ENCODE measurements around the gene CTNND2. TPM values are rescaled to one million over a fixed set of nuclear protein-coding genes. Genes with fewer than 3 reads are reported as not detected.

Gene CTNND2
- total and polyA plus RNA-seq, 10 of the 15 experiments (the other 5 are each of a cell fraction or from before 2014, with no cell fraction given): 0.02 to 0.16 (median 0.04) TPM; not detected in 7

- no peak overlapping the region for H3K4me2 ChIP-seq (ENCODE audit: control insufficient read depth, insufficient read depth)
- H3K27ac ChIP-seq (ENCODE audit: control insufficient read depth, insufficient read depth): no peak overlapping the region
- no peak overlapping the region for H2AFZ ChIP-seq (ENCODE audit: control insufficient read depth, low read depth, low read length)
- no peak for DNase-seq (ENCODE audit: low read depth, low spot score)
- intact Hi-C loops (cut with micrococcal nuclease; ENCODE audit: unreplicated experiment): no loop called here
- ChIA-PET RAD21 (ENCODE audit: unreplicated experiment) (no interaction called here), CTCF (no interaction called here), SMC1A (ENCODE audit: uncharacterized antibody, unreplicated experiment) (interaction anchor here (0.6 kb wide), 1 partner anchor 36 kb away, joined by 3 read pairs; no protein-coding TSS in a partner anchor), POLR2A (no interaction called here)
- no peaks in the 10 kb centered on the region for H3K9me3 ChIP-seq (replicated peaks; ENCODE audit: control insufficient read depth, insufficient read depth, low read length)
- no peak overlapping the region for H3K4me3 ChIP-seq
- WGBS (ENCODE audit: insufficient coverage, insufficient replicate concordance, low lambda C conversion rate, missing lambda C conversion rate): 0% methylated on average over 4 of the region's 4 CpGs
- H3K36me3 ChIP-seq (ENCODE audit: control insufficient read depth in 2 of 2, insufficient read depth in 2 of 2, low read length in 1 of 2): no peaks in the 10 kb centered on the region
- no peak overlapping the region for H3K9ac ChIP-seq (ENCODE audit: control insufficient read depth, insufficient read depth, low read length)
- no peaks in the 10 kb centered on the region for H3K27me3 ChIP-seq (replicated peaks in 1 of 2; ENCODE audit: control insufficient read depth in 2 of 2, insufficient read depth in 2 of 2, low read length in 1 of 2)
- H3K79me2 ChIP-seq (ENCODE audit: control insufficient read depth, insufficient read depth, low read length): no peaks in the 10 kb centered on the region
- BruUV-seq (replicated peaks): no TSS peak
- in situ Hi-C loops (cut with MboI): no loop called here
- no peak for FAIRE-seq
- ATAC-seq: no peak
- no peak for TF ChIP-seq MYB (IDR thresholded peaks at IDR 0.05; ENCODE audit: borderline replicate concordance, low read depth, low read length)
- no peak for TF ChIP-seq NBN (IDR thresholded peaks at IDR 0.05)
- no peak for TF ChIP-seq ZNF687 (IDR thresholded peaks at IDR 0.05)
- no peak for TF ChIP-seq TCF3 (IDR thresholded peaks at IDR 0.05; ENCODE audit: borderline replicate concordance, insufficient read depth, low read depth, low read length)
- TF ChIP-seq SIN3A (IDR thresholded peaks at IDR 0.05; ENCODE audit: low read depth, low read length): no peak
- no peak for TF ChIP-seq BCL11A (IDR thresholded peaks at IDR 0.05; ENCODE audit: low read depth, low read length)
- no peak for TF ChIP-seq IRF4 (IDR thresholded peaks at IDR 0.05; ENCODE audit: low read depth, low read length)
- no peak for TF ChIP-seq SIX5 (IDR thresholded peaks at IDR 0.05; ENCODE audit: low read depth, low read length, severe bottlenecking)
- TF ChIP-seq NRF1 (conservative IDR thresholded peaks at IDR 0.05; ENCODE audit: low read depth, low read length): no peak
- TF ChIP-seq ZSCAN29 (IDR thresholded peaks at IDR 0.05): no peak
- no peaks in the 10 kb centered on the region for H3K4me1 ChIP-seq (ENCODE audit: control insufficient read depth, insufficient read depth, low read length)
- no peaks in the 10 kb centered on the region for H4K20me1 ChIP-seq (ENCODE audit: control insufficient read depth, insufficient read depth)
Measured at GRCh38 chr5:11555171-11555570, 349.1 kb downstream of the CTNND2 start.

All from GM12878 (cell line).